DND-41 (cell line): ENCODE data around the gene REC114.

Experiments used
- ATAC-seq: fragments of 200-7000 bp; cut with Tn5 transposase; 3 replicates; pipeline ENCODE4 v1.9.1; 2021; ENCODE audit warnings: low read depth; ENCODE audit not compliant: insufficient read depth
- DNase-seq: peaks from one replicate; pipeline ENCODE4 v3.0.0-alpha.2; 2020
- H2AFZ ChIP-seq: 2 replicates; pipeline ENCODE4 v1.6.0; 2012; ENCODE audit warnings: low read depth, low read length
- H3K27ac ChIP-seq: 2 replicates; pipeline ENCODE4 v1.5.1; 2012; ENCODE audit warnings: low read length, inconsistent platforms
- H3K27me3 ChIP-seq: fragments of 200-600 bp; sonication (generic); 2 replicates; pipeline ENCODE4 v1.6.0; 2012; ENCODE audit warnings: low read length, mild to moderate bottlenecking, inconsistent platforms; ENCODE audit not compliant: insufficient read depth, poor library complexity
- H3K36me3 ChIP-seq: 2 replicates; pipeline ENCODE4 v1.5.1; 2012; ENCODE audit warnings: low read length, inconsistent platforms; ENCODE audit not compliant: insufficient read depth
- H3K4me1 ChIP-seq: 2 replicates; pipeline ENCODE4 v1.5.1; 2012; ENCODE audit warnings: mild to moderate bottlenecking, low read length; ENCODE audit not compliant: insufficient read depth
- H3K4me2 ChIP-seq: 2 replicates; pipeline ENCODE4 v1.6.0; 2012; ENCODE audit warnings: mild to moderate bottlenecking, moderate library complexity, low read length, inconsistent platforms; ENCODE audit not compliant: insufficient read depth
- H3K4me3 ChIP-seq, 2 experiments: fragments of 200-600 bp in 1 of 2; shearing (Covaris generic) in 1 of 2; 2 replicates each; pipeline ENCODE4 v1.5.1; 2012 to 2016; ENCODE audit warnings: inconsistent platforms in 2 of 2, low read length in 2 of 2, mild to moderate bottlenecking in 2 of 2, low read depth in 1 of 2, moderate library complexity in 1 of 2
- H3K79me2 ChIP-seq: 2 replicates; pipeline ENCODE4 v1.6.0; 2012; ENCODE audit warnings: low read length, inconsistent platforms; ENCODE audit not compliant: insufficient read depth
- H3K9ac ChIP-seq: 2 replicates; pipeline ENCODE4 v1.6.0; 2012; ENCODE audit warnings: low read depth, mild to moderate bottlenecking, inconsistent platforms, low read length, moderate library complexity
- H3K9me3 ChIP-seq: 2 replicates; pipeline ENCODE4 v1.5.1; 2012; ENCODE audit warnings: low read length, moderate library complexity, mild to moderate bottlenecking, inconsistent platforms; ENCODE audit not compliant: insufficient read depth, severe bottlenecking
- H4K20me1 ChIP-seq: 2 replicates; pipeline ENCODE4 v1.6.0; 2012; ENCODE audit warnings: low read length; ENCODE audit not compliant: insufficient read depth
- CTCF ChIP-seq: IDR thresholded peaks from 2 replicates; pipeline ENCODE4 v1.5.1; 2012; ENCODE audit warnings: borderline replicate concordance, low read length, moderate library complexity, mild to moderate bottlenecking; ENCODE audit not compliant: poor library complexity, severe bottlenecking; ENCODE audit errors: extremely low read depth
- EZH2 ChIP-seq: IDR thresholded peaks from 3 replicates; pipeline ENCODE4 v1.6.1; 2012; ENCODE audit warnings: borderline replicate concordance, low read depth, mild to moderate bottlenecking, moderate library complexity, low read length, inconsistent platforms; ENCODE audit not compliant: severe bottlenecking

The REC114 gene

GRCh38 chr15:73495181-73495580 is 52.2 kb downstream of the REC114 start:
- no peaks in the 10 kb centered on the region for H3K79me2 ChIP-seq
- no peaks in the 10 kb centered on the region for H3K9me3 ChIP-seq
- no peaks in the 10 kb centered on the region for H3K4me1 ChIP-seq
- ATAC-seq (no peak), DNase-seq (no peak)
- H2AFZ ChIP-seq, result no peak overlapping the region
- H3K27ac ChIP-seq, result no peak overlapping the region
- H3K36me3 ChIP-seq, result no peaks in the 10 kb centered on the region
- H3K9ac ChIP-seq, result no peak overlapping the region
- TF ChIP-seq EZH2 (no peak), CTCF (no peak)
- peaks cover 15% of the 10 kb centered on the region for H3K27me3 ChIP-seq
- no peaks in the 10 kb centered on the region for H4K20me1 ChIP-seq
- no peak overlapping the region for H3K4me2 ChIP-seq
- H3K4me3 ChIP-seq, result no peak overlapping the region

GRCh38 chr15:73500696-73501095 is 57.7 kb downstream of the REC114 start:
- TF ChIP-seq CTCF, result no peak
- no peak for TF ChIP-seq EZH2
- no peaks in the 10 kb centered on the region for H3K9me3 ChIP-seq
- no peaks in the 10 kb centered on the region for H3K79me2 ChIP-seq
- H3K27me3 ChIP-seq, result peaks cover 3% of the 10 kb centered on the region
- H3K36me3 ChIP-seq, result no peaks in the 10 kb centered on the region
- H3K4me3 ChIP-seq, result no peak overlapping the region
- H3K27ac ChIP-seq, result no peak overlapping the region
- H4K20me1 ChIP-seq, result no peaks in the 10 kb centered on the region
- no peak overlapping the region for H3K9ac ChIP-seq
- no peaks in the 10 kb centered on the region for H3K4me1 ChIP-seq
- ATAC-seq, result no peak
- no peak overlapping the region for H3K4me2 ChIP-seq
- no peak overlapping the region for H2AFZ ChIP-seq
- no peak for DNase-seq

- H4K20me1 ChIP-seq, result no peaks in the 10 kb centered on the region
- H3K27ac ChIP-seq, result no peak overlapping the region
- H3K4me2 ChIP-seq, result no peak overlapping the region
- no peaks in the 10 kb centered on the region for H3K79me2 ChIP-seq
- TF ChIP-seq CTCF (no peak), EZH2 (no peak)
- H3K27me3 ChIP-seq, result no peaks in the 10 kb centered on the region
- H2AFZ ChIP-seq, result no peak overlapping the region
- H3K4me3 ChIP-seq, result no peak overlapping the region
- DNase-seq (no peak), ATAC-seq (no peak)
- no peaks in the 10 kb centered on the region for H3K9me3 ChIP-seq
- no peaks in the 10 kb centered on the region for H3K4me1 ChIP-seq
- H3K9ac ChIP-seq, result no peak overlapping the region
- no peaks in the 10 kb centered on the region for H3K36me3 ChIP-seq
Observed at GRCh38 chr15:73504885-73505284, 61.9 kb downstream of the REC114 start.

- no peak overlapping the region for H3K27ac ChIP-seq
- H3K4me3 ChIP-seq, result no peak overlapping the region
- no peaks in the 10 kb centered on the region for H3K36me3 ChIP-seq
- no peaks in the 10 kb centered on the region for H3K79me2 ChIP-seq
- H4K20me1 ChIP-seq, result no peaks in the 10 kb centered on the region
- TF ChIP-seq CTCF (no peak), EZH2 (no peak)
- no peaks in the 10 kb centered on the region for H3K4me1 ChIP-seq
- H3K27me3 ChIP-seq, result peaks cover 7% of the 10 kb centered on the region
- ATAC-seq (no peak), DNase-seq (no peak)
- no peak overlapping the region for H3K4me2 ChIP-seq
- H2AFZ ChIP-seq, result no peak overlapping the region
- H3K9ac ChIP-seq, result no peak overlapping the region
- no peaks in the 10 kb centered on the region for H3K9me3 ChIP-seq
Observed at GRCh38 chr15:73515527-73515926, 72.6 kb downstream of the REC114 start.
